Motor neuron (in vitro differentiated cells): ENCODE measurements around the gene DAAM2. TPM values are rescaled to one million over a fixed set of nuclear protein-coding genes. Genes with fewer than 3 reads are reported as not detected.
A peak's percentile ranks its signal among the peaks of the same experiment; 100 is the strongest.

ENCODE experiments used
- ATAC-seq, 8 experiments: fragments of 200-7000 bp; cut with Tn5 transposase; replicated peaks in 6 of 8; 2 replicates each; pipeline ENCODE4 v1.8.0; 2021; ENCODE audit warnings: mild to moderate bottlenecking in 8 of 8, moderate library complexity in 8 of 8
- H3K27ac ChIP-seq, 2 donors: fragments of 250-450 bp; sonication (Bioruptor Pico); 2 replicates each; pipeline ENCODE4 v1.9.0; 2021; ENCODE audit warnings: antibody characterized with exemption in 2 of 2, mild to moderate bottlenecking in 2 of 2, moderate library complexity in 1 of 2
- H3K4me1 ChIP-seq, 2 donors: fragments of 250-450 bp; sonication (Bioruptor Pico); replicated peaks in 1 of 2; 2 replicates each; pipeline ENCODE4 v1.6.1; 2021; ENCODE audit warnings: antibody characterized with exemption in 2 of 2, mild to moderate bottlenecking in 2 of 2, moderate library complexity in 1 of 2
- H3K4me3 ChIP-seq, 5 donors: fragments of 250-450 bp; sonication (Bioruptor Pico); 2 replicates each; pipeline ENCODE4 v1.9.0; 2021; ENCODE audit warnings: antibody characterized with exemption in 5 of 5, mild to moderate bottlenecking in 5 of 5, moderate library complexity in 4 of 5
- WGBS, 10 experiments: fragments of 450-650 bp; shearing (Covaris generic); methylation state at CpG; one replicate each; pipeline ENCODE4 v1.0.0; 2022; 5-methylcytosine and 5-hydroxymethylcytosine counted together
- in situ Hi-C, 9 experiments: fragments of 400-800 bp; cut with MboI; loops; one replicate each; pipeline ENCODE4 v1.15.0; 2021; ENCODE audit warnings: low sequenced_read_pairs in 9 of 9, low pct_unique_long_range_greater_than_20kb in 2 of 9; ENCODE audit not compliant: unreplicated experiment in 9 of 9
- total RNA-seq, 8 experiments: library from RNA; unstranded; fragments of 300-600 nt; gene quantifications; 2 replicates each; pipeline versions ENCODE4 v1.2.3 to v1.2.4, GENCODE V29; 2022

Gene DAAM2
- total RNA-seq, 8 experiments from 2014 or later, result 0.60 to 11.3 (median 2.4) TPM

- no peak for ATAC-seq
- 0 to 69% (median 48%) methylated on average over 2 to 7 of the region's 7 CpGs; no CpG with 5 or more reads in 1 of the 10 experiments for WGBS, 10 experiments
- no peak overlapping the region for H3K4me3 ChIP-seq
- H3K27ac ChIP-seq, result no peak overlapping the region
- in situ Hi-C loops, result no loop called here
- peaks cover 3 to 9% of the 10 kb centered on the region in 2 donors for H3K4me1 ChIP-seq
These were observed 1.3 kb downstream of the DAAM2 start for GRCh38 chr6:39793516-39793915.

- in situ Hi-C loops, result no loop called here
- Histone ChIP-seq H3K4me1 (peaks cover 3 to 9% of the 10 kb centered on the region in 2 donors), H3K27ac (no peak overlapping the region), H3K4me3 (no peak overlapping the region)
- ATAC-seq, result no peak
- WGBS, 10 experiments, result 0 to 100% (median 67%) methylated on average over 1 to 5 of the region's 5 CpGs; no CpG with 5 or more reads in 1 of the 10 experiments
These were observed 2.1 kb downstream of the DAAM2 start for GRCh38 chr6:39794231-39794630.

- no peak overlapping the region for H3K27ac ChIP-seq
- in situ Hi-C loops, result no loop called here
These were observed 5.6 kb downstream of the DAAM2 start for GRCh38 chr6:39797751-39798150.

GRCh38 chr6:39800034-39801032, 8.2 kb downstream of the DAAM2 start:
- no peak overlapping the region for H3K27ac ChIP-seq
- in situ Hi-C loops, result no loop called here
- H3K4me1 ChIP-seq, result peaks cover 7% of the 10 kb centered on the region in 2 donors
- 73 to 100% (median 83%) methylated on average over 2 to 6 of the region's 10 CpGs; no CpG with 5 or more reads in 5 of the 10 experiments for WGBS, 10 experiments
- peak in 3 of 8 experiments; percentile 29 to 58 (median 56) for ATAC-seq
- no peak overlapping the region for H3K4me3 ChIP-seq

More at GRCh38 chr6:39797751-39798150, 5.6 kb downstream of the DAAM2 start:
- Histone ChIP-seq H3K4me3 (no peak overlapping the region), H3K4me1 (peaks cover 7 to 14% of the 10 kb centered on the region in 2 donors)
- ATAC-seq, result no peak
- WGBS, 10 experiments, result 0 to 100% (median 100%) methylated on average over 1 to 2 of the region's 2 CpGs; no CpG with 5 or more reads in 3 of the 10 experiments

- Histone ChIP-seq H3K4me1 (peaks cover 7% of the 10 kb centered on the region in 2 donors), H3K4me3 (no peak overlapping the region), H3K27ac (no peak overlapping the region)
- in situ Hi-C loops, result no loop called here
- WGBS, 10 experiments, result 40 to 100% (median 58%) methylated on average over 1 to 10 of the region's 11 CpGs; no CpG with 5 or more reads in 1 of the 10 experiments
- ATAC-seq, result peak in 5 of 8 experiments; percentile 39 to 82 (median 66)
These were observed 9.5 kb downstream of the DAAM2 start for GRCh38 chr6:39801456-39802251.

- Histone ChIP-seq H3K27ac (no peak overlapping the region), H3K4me1 (peaks cover 7 to 13% of the 10 kb centered on the region in 2 donors), H3K4me3 (no peak overlapping the region)
- whole genome bisulfite sequencing, 10 experiments, result 6 to 100% (median 79%) methylated on average over 1 to 3 of the region's 3 CpGs; no CpG with 5 or more reads in 4 of the 10 experiments
- ATAC-seq, result no peak
- in situ Hi-C loops, result no loop called here
These were observed 11.7 kb downstream of the DAAM2 start for GRCh38 chr6:39803872-39804271.

GRCh38 chr6:39804466-39805065, 12.4 kb downstream of the DAAM2 start:
- 20 to 100% (median 94%) methylated on average over 1 to 4 of the region's 5 CpGs; no CpG with 5 or more reads in 3 of the 10 experiments for WGBS, 10 experiments
- Histone ChIP-seq H3K27ac (no peak overlapping the region), H3K4me3 (no peak overlapping the region), H3K4me1 (peaks cover 7 to 16% of the 10 kb centered on the region in 2 donors)
- peak in 4 of 8 experiments; percentile 21 to 91 (median 52) for ATAC-seq
- in situ Hi-C loops, result no loop called here

- H3K27ac ChIP-seq, result no peak overlapping the region
- WGBS, 10 experiments, result 20 to 100% (median 85%) methylated on average over 1 of the region's 1 CpG; no CpG with 5 or more reads in 4 of the 10 experiments
- in situ Hi-C loops, result no loop called here
These were observed 14.1 kb downstream of the DAAM2 start for GRCh38 chr6:39806278-39806677.

GRCh38 chr6:39808346-39808745, 16.2 kb downstream of the DAAM2 start:
- in situ Hi-C loops, result no loop called here
- Histone ChIP-seq H3K4me3 (no peak overlapping the region), H3K4me1 (peaks cover 15 to 30% of the 10 kb centered on the region in 2 donors), H3K27ac (no peak overlapping the region)
- ATAC-seq, result no peak
- WGBS, 10 experiments, result 20 to 93% (median 53%) methylated on average over 1 to 3 of the region's 3 CpGs; no CpG with 5 or more reads in 2 of the 10 experiments

More at GRCh38 chr6:39806278-39806677, 14.1 kb downstream of the DAAM2 start:
- H3K4me1 ChIP-seq, result peaks cover 8 to 24% of the 10 kb centered on the region in 2 donors
- no peak overlapping the region for H3K4me3 ChIP-seq
- ATAC-seq, result no peak

- Histone ChIP-seq H3K4me3 (no peak overlapping the region), H3K27ac (no peak overlapping the region), H3K4me1 (peaks cover 15 to 30% of the 10 kb centered on the region in 2 donors)
- peak in 5 of 8 experiments; percentile 55 to 75 (median 64) for ATAC-seq
- in situ Hi-C loops, result no loop called here
- WGBS, 10 experiments, result 48 to 88% (median 73%) methylated on average over 1 to 4 of the region's 5 CpGs; no CpG with 5 or more reads in 4 of the 10 experiments
These were observed 16.8 kb downstream of the DAAM2 start for GRCh38 chr6:39808964-39809363.

- no peak overlapping the region for H3K27ac ChIP-seq
- H3K4me1 ChIP-seq, result peaks cover 15 to 30% of the 10 kb centered on the region in 2 donors
- in situ Hi-C loops, result no loop called here
- no peak overlapping the region for H3K4me3 ChIP-seq
- WGBS, 10 experiments, result 80 to 94% (median 83%) methylated on average over 1 to 3 of the region's 3 CpGs; no CpG with 5 or more reads in 7 of the 10 experiments
- ATAC-seq, result no peak
These were observed 19.7 kb downstream of the DAAM2 start for GRCh38 chr6:39811835-39812345.

GRCh38 chr6:39812496-39812852, 20.3 kb downstream of the DAAM2 start:
- Histone ChIP-seq H3K27ac (no peak overlapping the region), H3K4me1 (peaks cover 15 to 30% of the 10 kb centered on the region in 2 donors), H3K4me3 (no peak overlapping the region)
- ATAC-seq, result no peak
- WGBS, 10 experiments, result 48 to 100% methylated on average over 1 to 2 of the region's 2 CpGs; no CpG with 5 or more reads in 8 of the 10 experiments
- in situ Hi-C loops, result no loop called here
